Measurements from ENCODE around the gene PPT2. TPM values are rescaled to one million over a fixed set of nuclear protein-coding genes. Genes with fewer than 3 reads are reported as not detected.
A peak's percentile ranks its signal among the peaks of the same experiment; 100 is the strongest.

Gene PPT2
- total and polyA plus RNA-seq, 2 of the 13 experiments (the other 11 are each of a cell fraction or from before 2014, with no cell fraction given), result 39.2 to 61.8 TPM

DNA sequence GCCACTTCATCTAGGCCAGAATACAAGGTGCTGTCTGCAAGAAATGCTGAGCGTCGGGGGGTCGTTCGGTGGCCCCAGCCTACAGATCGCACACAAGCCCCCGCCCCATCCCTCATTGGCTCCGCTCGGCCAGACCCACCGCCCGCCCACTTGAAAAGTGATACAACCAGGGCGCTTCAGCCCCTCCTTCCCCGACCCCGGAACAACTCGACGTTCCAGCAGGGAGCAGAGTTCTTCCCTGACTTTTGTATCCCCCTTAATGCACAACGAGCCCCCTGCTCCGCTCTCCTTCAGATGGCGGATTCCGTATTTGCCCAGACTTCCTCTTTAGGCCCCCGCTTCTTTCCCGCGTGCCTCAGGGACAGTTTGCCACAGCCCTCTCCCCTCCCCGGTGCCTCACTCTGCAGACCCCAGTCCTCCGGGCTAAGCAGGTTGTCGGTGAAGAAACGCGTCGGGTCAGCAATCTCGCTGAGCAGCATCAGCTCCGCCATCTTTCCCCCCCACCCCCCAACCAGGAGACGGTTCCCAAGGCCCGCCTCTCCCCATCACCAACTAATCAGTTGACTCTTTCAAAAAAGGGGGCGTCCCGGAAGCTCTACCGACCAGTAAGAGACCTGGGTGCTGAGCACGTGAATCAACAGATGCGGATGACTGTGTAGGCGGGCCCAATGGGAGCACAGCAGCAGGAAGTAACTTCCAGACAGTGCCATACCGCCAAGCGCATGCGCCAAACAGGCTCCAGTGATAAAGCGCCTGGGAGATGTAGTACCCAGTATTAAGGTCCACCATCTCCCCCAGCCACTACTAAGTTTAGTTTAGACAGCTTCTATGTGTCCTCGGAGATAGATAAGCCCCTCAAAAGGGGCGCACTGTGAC lies 26.0 kb upstream of the PPT2 start, which contains the start of gene ATF6B (continued):
- TF ChIP-seq, protein P1, sequence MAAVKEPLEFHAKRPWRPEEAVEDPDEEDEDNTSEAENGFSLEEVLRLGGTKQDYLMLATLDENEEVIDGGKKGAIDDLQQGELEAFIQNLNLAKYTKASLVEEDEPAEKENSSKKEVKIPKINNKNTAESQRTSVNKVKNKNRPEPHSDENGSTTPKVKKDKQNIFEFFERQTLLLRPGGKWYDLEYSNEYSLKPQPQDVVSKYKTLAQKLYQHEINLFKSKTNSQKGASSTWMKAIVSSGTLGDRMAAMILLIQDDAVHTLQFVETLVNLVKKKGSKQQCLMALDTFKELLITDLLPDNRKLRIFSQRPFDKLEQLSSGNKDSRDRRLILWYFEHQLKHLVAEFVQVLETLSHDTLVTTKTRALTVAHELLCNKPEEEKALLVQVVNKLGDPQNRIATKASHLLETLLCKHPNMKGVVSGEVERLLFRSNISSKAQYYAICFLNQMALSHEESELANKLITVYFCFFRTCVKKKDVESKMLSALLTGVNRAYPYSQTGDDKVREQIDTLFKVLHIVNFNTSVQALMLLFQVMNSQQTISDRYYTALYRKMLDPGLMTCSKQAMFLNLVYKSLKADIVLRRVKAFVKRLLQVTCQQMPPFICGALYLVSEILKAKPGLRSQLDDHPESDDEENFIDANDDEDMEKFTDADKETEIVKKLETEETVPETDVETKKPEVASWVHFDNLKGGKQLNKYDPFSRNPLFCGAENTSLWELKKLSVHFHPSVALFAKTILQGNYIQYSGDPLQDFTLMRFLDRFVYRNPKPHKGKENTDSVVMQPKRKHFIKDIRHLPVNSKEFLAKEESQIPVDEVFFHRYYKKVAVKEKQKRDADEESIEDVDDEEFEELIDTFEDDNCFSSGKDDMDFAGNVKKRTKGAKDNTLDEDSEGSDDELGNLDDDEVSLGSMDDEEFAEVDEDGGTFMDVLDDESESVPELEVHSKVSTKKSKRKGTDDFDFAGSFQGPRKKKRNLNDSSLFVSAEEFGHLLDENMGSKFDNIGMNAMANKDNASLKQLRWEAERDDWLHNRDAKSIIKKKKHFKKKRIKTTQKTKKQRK (IDR thresholded peaks at IDR 0.05; ENCODE audit: low read length), result peak; percentile 45; the same call in 1 of the 2 replicates
- TF ChIP-seq HNRNPH1 (optimal IDR thresholded peaks at IDR 0.05; ENCODE audit: low read depth, low read length), result peak; percentile 93
- peak in 1 of 2 experiments; percentile 67; a peak in 1 of 4 replicates for TF ChIP-seq KLF16 (CRISPR knock-in tag; IDR thresholded peaks at IDR 0.05)
- no peak for TF ChIP-seq ZNF552 (CRISPR knock-in tag; IDR thresholded peaks at IDR 0.05; ENCODE audit: borderline replicate concordance)
- 0 out of 2 replicates have a peak, but pooled peaks have one; percentile 32 for TF ChIP-seq ZSCAN9 (CRISPR knock-in tag; IDR thresholded peaks at IDR 0.05; ENCODE audit: borderline replicate concordance)
- TF ChIP-seq ZNF235 (CRISPR knock-in tag; IDR thresholded peaks at IDR 0.05; ENCODE audit: borderline replicate concordance), result peak; percentile 61; the same call in 1 of the 2 replicates
- TF ChIP-seq, protein P2, sequence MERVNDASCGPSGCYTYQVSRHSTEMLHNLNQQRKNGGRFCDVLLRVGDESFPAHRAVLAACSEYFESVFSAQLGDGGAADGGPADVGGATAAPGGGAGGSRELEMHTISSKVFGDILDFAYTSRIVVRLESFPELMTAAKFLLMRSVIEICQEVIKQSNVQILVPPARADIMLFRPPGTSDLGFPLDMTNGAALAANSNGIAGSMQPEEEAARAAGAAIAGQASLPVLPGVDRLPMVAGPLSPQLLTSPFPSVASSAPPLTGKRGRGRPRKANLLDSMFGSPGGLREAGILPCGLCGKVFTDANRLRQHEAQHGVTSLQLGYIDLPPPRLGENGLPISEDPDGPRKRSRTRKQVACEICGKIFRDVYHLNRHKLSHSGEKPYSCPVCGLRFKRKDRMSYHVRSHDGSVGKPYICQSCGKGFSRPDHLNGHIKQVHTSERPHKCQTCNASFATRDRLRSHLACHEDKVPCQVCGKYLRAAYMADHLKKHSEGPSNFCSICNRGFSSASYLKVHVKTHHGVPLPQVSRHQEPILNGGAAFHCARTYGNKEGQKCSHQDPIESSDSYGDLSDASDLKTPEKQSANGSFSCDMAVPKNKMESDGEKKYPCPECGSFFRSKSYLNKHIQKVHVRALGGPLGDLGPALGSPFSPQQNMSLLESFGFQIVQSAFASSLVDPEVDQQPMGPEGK (CRISPR knock-in tag; IDR thresholded peaks at IDR 0.05), result peak; percentile 68
- peak; percentile 62; the same call in 1 of the 2 replicates for TF ChIP-seq NRL (CRISPR knock-in tag; IDR thresholded peaks at IDR 0.05; ENCODE audit: borderline replicate concordance)
- TF ChIP-seq, protein P3, sequence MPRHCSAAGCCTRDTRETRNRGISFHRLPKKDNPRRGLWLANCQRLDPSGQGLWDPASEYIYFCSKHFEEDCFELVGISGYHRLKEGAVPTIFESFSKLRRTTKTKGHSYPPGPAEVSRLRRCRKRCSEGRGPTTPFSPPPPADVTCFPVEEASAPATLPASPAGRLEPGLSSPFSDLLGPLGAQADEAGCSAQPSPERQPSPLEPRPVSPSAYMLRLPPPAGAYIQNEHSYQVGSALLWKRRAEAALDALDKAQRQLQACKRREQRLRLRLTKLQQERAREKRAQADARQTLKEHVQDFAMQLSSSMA (CRISPR knock-in tag; IDR thresholded peaks at IDR 0.05), result no peak
- TF ChIP-seq ZNF567 (CRISPR knock-in tag; IDR thresholded peaks at IDR 0.05; ENCODE audit: borderline replicate concordance), result 0 out of 2 replicates have a peak, but pooled peaks have one; percentile 60
- TF ChIP-seq, protein P4, sequence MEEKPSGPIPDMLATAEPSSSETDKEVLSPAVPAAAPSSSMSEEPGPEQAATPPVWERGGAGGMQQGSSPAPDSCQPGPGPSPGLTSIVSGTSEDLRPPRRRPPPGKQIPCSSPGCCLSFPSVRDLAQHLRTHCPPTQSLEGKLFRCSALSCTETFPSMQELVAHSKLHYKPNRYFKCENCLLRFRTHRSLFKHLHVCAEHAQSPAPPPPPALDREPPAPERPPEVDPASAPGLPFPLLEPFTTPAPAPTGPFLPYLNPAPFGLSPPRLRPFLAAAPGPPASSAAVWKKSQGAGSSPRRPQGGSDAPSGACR (CRISPR knock-in tag; IDR thresholded peaks at IDR 0.05), result 0 out of 2 replicates have a peak, but pooled peaks have one; percentile 43
- peak; percentile 85 for TF ChIP-seq CREM (IDR thresholded peaks at IDR 0.05)
- no peak for TF ChIP-seq CREM (CRISPR knock-in tag; IDR thresholded peaks at IDR 0.05)
- no peak; the same call in 1 of the 2 replicates for TF ChIP-seq GATA4 (IDR thresholded peaks at IDR 0.05; ENCODE audit: borderline replicate concordance, low read depth)
- TF ChIP-seq, protein P5, sequence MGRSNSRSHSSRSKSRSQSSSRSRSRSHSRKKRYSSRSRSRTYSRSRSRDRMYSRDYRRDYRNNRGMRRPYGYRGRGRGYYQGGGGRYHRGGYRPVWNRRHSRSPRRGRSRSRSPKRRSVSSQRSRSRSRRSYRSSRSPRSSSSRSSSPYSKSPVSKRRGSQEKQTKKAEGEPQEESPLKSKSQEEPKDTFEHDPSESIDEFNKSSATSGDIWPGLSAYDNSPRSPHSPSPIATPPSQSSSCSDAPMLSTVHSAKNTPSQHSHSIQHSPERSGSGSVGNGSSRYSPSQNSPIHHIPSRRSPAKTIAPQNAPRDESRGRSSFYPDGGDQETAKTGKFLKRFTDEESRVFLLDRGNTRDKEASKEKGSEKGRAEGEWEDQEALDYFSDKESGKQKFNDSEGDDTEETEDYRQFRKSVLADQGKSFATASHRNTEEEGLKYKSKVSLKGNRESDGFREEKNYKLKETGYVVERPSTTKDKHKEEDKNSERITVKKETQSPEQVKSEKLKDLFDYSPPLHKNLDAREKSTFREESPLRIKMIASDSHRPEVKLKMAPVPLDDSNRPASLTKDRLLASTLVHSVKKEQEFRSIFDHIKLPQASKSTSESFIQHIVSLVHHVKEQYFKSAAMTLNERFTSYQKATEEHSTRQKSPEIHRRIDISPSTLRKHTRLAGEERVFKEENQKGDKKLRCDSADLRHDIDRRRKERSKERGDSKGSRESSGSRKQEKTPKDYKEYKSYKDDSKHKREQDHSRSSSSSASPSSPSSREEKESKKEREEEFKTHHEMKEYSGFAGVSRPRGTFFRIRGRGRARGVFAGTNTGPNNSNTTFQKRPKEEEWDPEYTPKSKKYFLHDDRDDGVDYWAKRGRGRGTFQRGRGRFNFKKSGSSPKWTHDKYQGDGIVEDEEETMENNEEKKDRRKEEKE (IDR thresholded peaks at IDR 0.05), result no peak
- TF ChIP-seq ZNF33B (CRISPR knock-in tag; IDR thresholded peaks at IDR 0.05), result peak; percentile 75; the same call in 1 of the 2 replicates
- TF ChIP-seq ZBTB7B (CRISPR knock-in tag; IDR thresholded peaks at IDR 0.05), result peak; percentile 66; the same call in 1 of the 2 replicates
